Suprapubic skin (tissue), 4 donors: Measurements from ENCODE around the gene FBXO8.

Source experiments
- CTCF ChIP-seq, 2 donors: fragments of 200-600 bp in 1 of 2; fragments of 450-650 bp in 1 of 2; sonication (generic) in 1 of 2; IDR thresholded peaks; one replicate each; pipeline ENCODE4 v1.5.1; 2016 to 2019; ENCODE audit warnings: antibody characterized with exemption in 2 of 2, mild to moderate bottlenecking in 1 of 2, moderate library complexity in 1 of 2
- EP300 ChIP-seq: sonication (generic); formaldehyde crosslinking; IDR thresholded peaks from one replicate; pipeline ENCODE4 v1.6.1; 2017; ENCODE audit warnings: antibody characterized with exemption
- POLR2A ChIP-seq, 2 donors: fragments of 450-650 bp; IDR thresholded peaks; one replicate each; pipeline ENCODE4 v1.6.1; 2017; ENCODE audit warnings: antibody characterized with exemption in 2 of 2, mild to moderate bottlenecking in 2 of 2, moderate library complexity in 2 of 2
- POLR2AphosphoS5 ChIP-seq, 3 donors: sonication (generic); formaldehyde crosslinking; IDR thresholded peaks; one replicate each; pipeline ENCODE4 v1.6.1; 2017; ENCODE audit warnings: antibody characterized with exemption in 3 of 3

GRCh38 chr4:174228988-174229387, 54.5 kb downstream of the FBXO8 start:
- TF ChIP-seq CTCF (IDR thresholded peaks at IDR 0.05) (no peak), POLR2A (IDR thresholded peaks at IDR 0.05) (no peak), POLR2AphosphoS5 (IDR thresholded peaks at IDR 0.05) (no peak), EP300 (no peak)
